HG03064 (cell line): Measurements from ENCODE around the gene METRN.
"Not testable (repeated sequence)": the region's sequence is repeated elsewhere in the genome, so short reads cannot be mapped to it uniquely, and the experiment has no call there.

Experiments
- ATAC-seq: cut with Tn5 transposase; IDR thresholded peaks from one replicate; pipeline ENCODE4 v1.9.1; 2021; ENCODE audit warnings: low read depth; ENCODE audit not compliant: unreplicated experiment

The METRN gene

DNA sequence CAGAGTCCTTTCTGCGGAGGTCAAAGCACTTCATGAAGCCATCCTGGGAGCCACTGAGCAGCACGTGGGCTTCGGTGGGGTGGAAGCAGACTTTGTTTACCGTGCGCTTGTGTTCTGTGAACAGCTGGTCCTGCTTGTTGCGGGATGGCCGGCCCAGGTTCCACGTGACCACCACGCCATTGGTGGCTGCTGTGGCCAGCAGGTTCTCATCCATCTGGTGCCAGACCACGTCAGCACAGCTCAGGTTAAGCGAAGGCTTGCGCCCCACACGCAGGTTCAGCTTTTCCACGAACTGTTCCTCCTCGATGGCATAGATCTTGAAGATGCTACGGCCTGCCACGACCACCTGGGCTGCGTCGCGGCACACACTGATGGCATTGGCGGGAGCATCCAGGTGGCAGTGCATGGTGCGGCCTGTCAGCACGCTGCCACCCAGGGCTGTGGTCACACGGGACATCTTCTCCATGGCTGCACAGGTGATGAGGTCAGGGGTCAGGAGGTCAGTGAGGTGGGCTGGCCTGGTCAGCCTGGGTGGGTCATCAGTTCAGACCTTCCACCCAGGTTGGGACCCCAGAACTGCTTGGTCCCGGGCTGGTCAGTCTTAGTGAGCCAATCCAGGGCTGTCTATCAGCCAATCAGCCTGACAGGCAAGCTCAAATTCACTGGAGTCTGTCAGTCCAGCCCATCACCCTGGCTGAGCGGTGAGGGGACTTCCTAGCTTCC lies 25.6 kb upstream of the METRN start:
- no peak for ATAC-seq

DNA sequence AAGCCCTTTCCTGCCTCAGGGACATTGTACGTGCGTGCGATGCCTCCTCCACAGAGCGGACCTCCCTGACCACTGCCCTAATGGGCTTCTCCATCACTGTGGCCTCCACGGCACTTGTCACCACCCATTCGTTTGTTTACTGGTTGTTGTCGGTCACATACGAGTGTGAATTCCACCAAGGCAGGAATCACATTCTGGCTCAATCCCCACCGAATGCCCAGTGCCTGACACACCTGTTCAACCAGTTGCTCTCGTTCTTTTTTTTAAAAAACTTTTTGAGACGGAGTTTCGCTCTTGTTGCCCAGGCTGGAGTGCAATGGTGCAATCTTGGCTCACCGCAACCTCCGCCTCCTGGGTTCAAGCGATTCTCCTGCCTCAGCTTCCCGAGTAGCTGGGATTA lies 23.7 kb upstream of the METRN start:
- not testable (repeated sequence) for ATAC-seq

DNA sequence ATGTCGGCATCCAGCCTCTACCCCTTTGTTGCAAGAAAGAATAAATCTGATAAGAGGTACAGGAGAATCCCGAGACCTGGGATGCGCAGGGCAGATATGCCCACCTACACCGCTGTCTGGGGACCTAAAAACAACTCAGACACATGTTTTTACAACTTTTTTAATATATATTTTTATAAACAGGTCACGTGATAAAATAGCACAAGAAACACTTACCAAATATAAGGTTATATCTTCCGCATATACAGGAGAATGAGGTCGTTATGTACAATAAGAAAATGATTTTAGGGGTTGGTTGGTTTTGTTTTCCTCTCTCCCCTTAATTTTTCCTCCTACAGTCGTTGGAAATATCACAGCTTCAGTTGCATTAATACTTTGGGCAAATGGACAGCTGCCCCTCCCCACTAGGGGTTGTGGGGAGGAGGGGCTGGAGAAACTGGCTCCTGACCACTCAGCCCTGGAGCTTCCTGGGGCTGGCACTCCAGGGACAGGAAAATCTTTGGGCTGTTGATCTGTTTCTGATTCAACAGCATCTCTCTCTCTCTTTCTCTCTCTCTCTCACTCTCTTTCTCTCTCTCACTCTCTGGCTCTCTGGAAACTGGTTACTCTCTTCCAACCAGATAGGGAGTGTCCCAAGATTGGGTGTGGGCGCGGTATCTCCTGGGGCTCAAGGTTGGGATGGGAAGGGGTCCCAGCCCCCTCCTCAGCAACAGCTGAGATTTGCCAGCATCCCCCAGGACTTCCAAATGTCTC lies 22.4 kb upstream of the METRN start:
- no peak for ATAC-seq

DNA sequence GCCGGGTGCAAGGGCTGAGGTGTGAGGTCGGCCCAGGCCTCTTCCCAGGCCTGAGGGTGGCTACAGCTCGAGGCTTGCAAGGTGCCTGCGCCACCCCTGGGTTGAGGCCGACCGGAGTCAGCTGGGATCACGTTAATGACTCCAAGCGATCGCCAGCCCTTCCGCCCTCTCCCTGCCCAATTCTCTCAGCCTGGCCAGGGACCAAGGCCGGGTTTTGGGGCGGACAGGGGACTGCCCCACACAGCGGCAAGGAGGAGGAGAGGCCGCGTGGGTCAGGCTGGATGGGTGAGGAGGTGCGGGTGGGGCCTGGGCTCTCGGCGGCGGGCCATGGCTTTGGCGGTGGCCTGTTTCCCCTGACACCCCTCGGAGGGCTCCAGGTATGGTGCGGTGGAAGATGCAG lies 21.6 kb upstream of the METRN start:
- no peak for ATAC-seq

DNA sequence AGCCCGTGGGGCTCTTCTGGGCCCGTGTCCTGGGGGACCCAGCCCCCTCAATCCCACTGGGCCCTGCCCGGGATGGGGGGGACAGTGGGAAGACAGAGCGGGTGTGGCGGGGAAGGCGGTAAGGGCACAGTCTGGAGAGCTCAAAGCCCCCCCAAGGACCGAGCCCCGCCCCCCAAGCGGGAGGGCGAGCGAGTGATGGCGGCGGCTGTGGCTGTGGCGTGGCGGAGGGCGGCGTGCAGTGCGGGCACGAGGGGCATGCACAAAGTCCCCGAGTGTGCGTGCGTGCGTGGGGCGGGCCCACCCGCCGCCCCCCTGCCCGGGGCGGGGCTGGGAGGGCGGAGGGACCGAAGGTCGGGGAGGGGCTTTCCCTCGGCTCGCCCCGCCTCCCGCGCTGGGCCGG lies 21.2 kb upstream of the METRN start:
- no peak for ATAC-seq

DNA sequence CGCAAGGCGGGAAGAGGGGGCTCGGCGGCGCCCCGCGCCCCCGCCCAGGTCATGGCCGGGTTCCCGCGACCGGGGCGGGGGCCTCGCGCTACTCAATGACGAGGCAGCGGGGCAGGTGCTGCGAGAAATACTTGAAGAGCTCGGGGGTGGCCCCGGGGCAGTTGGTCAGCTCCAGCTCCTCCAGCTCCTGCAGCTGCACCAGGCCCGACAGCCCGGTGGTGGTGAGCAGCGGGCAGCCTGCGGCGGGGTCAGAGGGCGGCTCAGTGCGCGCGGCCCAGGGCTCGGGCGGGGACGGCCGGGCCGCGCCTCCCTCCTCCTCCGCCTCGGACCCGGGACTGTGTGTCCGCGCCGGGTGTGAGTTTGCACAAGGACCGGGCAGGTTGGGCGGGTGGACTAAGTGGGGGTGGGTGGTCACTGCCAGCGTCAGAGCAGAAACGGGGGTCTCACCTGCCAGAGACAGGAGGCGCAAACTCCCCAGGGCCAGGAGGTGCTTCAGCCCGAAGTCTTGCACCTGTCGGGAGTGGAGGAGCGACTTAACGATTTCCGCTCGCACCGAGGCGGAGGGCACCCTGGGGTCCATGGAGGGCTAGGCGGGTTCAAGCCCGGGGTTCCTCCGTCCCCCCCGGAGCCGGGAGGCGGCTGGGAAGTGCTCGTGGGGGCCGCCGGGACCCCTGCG lies 20.6 kb upstream of the METRN start:
- ATAC-seq, result no peak

DNA sequence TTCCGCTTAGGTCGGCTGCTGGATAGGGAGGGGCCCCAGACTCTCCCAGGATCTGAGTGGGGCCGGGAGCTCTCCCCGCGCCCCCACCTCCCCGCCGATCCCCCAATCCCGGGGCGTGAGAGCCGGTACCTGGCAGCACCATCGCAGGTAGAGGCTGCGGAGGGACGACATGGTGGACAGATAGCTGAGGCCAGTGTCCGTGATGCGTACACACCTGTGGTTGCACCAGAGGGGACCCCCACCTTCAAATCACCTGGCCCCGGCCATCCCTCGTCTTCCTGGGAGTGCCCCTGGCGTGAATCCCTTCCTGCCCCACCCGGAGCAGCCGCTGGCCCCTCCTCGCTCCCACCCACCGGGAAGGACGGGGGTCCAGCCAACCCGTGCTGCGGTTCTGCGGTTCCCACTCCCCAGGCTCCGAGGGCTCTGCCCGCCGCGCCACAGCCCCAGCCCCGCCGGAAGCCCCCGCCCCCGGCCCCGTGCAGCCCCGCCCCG lies 20.0 kb upstream of the METRN start:
- ATAC-seq, result no peak

DNA sequence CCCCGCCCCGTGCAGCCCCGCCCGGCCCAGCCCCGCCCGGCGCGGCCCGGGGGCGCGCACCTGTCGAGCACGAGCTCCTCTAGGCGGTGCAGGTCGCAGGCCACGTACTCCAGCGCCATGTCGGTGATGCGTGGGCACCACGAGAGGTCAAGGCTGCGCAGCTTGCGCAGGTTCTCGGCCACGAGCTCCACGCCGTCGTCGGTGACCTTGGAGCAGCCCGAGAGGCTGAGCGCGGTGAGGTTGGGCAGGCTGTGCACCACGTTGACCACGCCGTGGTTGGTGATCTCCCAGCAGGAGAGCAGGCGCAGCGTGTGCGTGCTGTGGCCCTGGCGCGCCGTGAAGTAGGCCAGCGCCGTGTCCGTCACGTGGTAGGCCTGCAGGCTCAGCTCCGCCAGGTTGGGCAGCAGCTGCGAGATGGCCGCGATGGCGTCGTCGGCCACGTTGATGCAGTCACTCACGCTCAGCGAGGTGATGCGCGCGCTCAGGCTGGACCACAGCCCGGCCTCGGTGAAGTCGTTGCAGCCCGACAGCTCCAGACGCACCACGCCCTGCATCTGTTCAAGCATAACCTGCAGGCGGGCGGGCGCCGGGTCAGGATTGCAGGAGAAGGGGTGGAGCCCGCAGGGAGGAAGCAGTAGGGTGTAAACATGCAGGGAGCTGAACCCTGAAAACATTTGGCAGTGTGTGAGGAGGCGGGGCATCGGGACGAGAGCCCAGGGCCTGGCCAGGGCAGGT lies 19.4 kb upstream of the METRN start:
- ATAC-seq, result no peak

DNA sequence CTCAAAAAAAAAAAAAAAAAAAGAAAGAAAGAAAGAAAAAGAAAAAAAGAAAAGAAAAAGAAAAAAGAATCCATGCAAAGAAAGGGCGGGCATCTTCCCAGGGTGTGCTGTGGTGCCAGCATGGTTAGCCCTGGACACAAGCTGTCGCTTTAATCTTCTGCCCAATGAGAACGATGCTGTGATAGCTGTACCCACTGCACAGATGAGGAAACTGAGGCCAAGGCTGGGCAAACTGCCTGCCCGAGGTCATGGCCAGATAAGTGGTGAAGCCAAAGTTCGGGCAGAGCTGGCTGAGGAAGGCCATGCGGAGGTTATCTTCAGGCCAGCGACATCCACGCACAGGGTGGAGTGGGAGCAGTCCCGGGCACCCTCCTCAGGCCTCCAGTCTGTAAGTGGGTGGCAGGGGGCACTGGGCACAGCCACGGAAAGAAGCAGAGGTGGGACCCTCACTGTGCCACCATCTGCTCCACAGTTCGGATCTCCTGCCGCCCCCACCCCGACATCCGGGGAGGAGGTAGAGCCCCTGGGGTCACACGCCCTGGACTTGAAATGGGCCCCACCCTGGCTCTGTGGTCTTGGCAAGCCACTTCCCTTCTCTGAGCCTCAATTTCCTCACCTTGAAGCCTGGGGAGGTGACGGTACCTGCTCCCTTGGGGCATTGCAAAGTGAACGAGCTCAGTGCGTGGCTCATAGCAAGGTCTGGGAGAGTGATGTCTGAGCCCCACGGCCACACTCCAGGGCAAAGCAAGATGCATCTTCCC lies 15.8 kb upstream of the METRN start:
- ATAC-seq, result no peak

DNA sequence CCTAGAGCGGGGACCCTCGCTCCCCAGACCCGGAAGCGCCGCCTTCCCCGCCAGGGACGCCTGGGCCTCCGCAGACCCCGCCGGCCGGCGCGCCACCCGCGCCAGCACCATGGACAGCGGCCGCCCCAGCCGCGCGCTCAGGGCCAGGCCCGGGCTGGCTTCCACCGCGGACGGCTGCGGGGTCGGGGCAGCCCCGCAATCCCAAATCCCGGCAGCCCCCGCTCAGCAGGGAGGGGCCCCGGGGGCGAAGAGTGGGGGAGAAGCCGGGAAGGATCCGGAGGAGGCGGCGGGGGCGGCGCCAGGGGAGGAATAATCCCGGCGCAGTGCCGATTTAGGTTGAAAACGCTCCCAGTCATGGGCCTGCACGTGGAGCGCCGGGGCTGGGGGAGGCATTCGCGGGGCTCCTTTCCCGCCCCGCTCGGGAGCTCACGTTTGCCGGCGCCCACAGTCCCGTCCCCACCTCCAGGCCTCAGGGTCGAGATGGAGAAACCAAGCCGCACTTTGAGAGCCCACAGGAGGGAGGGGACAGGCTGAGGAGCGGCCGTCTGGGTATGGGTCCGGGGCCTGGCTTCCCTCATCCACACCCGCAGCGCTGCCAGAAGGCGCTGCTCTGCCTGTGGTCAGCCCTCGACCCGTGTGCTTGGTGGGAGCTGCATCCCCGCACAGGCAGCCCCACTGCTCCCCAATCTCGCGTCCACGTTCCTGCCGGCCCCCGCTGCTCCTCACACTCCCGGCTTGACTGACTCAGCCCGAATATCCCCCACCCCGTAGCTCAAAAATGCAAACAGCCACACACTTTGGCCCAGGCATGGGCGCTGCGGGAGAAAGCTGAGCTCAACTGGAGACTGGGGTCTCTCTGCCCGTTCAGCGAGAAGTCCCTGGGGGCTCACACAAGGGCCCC lies 14.0 kb upstream of the METRN start:
- no peak for ATAC-seq

DNA sequence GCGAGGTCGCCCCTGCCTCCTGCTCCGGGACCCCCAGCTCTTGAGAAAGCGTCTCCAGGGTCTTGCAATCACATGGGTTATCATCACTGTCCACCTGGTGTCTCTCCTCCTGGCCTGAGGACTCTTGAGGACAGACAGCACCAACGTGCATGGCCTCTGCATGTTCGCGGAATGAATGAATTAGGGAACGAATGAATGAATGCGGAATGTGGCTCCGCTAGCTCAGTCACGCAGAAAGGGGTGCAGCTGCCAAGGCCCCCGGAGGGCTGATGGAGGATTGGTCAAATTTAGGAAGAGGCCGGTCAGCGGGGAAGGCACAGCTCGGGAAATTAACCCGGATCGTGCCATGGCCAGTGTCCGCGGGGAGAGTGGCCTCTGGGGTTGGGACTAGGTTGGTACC lies 12.6 kb upstream of the METRN start:
- no peak for ATAC-seq

DNA sequence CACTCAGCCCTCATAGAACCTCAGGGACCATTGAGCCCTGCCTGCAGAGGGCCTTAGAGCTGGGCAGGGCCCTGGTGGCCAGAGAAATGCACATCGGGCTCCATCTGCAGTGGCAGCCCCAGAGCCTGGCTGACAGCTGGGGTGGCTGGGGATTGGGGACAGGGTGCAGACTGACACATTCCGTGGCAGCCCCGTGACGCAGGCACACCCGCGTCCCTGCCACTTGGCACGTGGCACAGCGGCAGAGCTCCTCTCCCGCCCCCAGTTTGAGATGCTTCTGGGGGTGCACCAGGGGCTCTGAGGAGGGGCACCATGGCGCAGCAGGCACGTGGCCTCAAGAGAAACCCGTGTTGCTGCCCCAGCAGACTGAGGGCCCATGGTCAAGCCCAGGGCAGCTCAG lies 11.5 kb upstream of the METRN start:
- ATAC-seq, result no peak

DNA sequence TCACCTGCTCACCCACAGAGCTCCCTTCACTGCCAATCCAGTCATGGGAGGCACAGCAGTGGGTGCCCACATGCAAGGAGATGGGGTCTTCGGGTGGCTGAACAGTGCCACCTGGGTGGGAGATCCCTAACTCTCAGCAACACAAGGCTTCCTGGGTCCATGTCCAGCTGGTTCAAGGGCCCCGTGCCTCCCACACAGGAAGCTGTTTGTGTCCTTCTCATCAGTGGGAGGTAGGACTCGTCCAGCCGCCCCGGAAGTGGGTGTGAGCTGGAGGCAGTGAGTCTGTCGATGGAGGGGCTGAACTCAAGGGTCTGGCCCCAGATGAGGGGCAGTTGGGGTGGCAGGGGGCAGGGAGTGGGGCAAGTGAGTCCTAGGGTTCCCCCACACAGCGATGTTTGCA lies 10.9 kb upstream of the METRN start:
- no peak for ATAC-seq

DNA sequence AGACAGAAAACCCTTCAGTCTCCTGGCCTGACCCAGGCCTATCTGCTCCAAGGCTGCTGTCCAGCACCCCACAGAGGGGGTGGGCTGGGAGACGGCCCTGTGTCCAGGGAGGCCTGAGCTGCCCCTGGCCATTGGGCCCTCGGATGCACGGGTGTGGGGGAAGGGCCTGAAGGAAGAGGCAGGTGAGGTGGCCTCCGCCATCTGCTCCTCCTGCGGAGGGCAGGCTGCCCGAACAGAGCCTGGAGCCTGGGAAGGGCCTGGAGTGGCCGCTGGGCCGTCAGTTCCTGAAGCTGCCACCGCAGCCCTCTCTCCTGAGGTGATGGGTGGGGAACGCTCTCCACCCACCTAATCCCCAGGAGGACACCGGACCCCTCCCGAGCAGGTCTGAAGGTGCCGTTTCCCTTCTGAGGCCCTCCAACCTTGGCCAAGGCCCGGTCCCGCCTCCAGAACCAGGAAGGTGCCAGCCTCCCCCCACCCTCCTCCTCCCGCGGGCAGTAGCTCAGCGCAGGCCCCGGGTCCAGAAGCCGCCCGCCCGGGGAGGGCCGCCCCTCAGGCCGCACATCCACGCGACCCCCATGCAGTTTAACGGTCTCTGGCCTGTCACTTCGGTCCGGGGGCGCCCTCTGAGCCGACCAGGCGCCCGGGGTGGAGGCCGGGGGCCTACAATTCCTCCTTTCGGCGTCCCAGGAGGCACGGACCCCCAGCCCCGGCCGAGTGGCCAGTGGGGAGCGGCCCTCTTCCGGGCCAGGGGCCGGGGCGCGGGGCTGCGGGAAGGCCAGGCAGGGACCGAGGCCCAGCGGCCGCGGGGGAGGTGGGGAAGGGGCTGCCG lies 10.2 kb upstream of the METRN start:
- ATAC-seq, result no peak

DNA sequence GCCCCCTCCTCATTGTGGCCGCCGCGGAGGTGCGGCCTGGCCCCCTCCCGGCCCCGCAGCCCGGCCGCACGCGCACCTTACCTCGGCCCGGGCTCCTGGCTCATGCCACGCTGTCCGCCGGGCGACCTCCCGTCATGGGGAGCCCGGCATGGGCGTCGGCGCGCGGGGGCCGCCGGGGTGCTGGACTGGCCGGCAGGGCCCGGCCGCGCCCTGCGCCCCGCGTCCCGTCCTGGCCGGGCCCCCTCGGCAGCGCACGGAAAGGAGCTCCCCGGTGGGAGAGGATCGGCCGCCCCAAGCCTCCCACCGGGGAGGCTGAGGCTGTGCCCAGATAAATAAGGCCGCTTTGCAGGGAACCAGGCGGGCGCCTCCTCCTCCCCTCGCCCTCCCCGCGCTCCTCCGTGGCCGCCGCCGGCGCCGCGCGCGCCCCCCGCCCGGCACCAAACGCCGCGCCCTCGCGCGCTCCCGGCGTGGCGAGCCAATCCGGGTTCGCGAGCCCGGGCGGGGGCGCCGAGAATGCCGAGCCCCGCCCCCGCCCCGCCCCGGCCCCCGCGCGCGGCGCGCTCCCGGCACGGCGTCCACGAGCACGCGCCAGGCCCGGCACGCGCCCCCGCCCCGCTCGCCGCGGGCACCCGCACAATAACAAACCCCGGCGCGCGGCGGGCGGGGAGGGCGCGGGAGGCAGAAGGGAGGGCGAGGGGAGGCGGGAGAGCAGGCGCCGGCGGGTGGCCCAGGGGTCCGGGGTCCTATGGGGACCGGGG lies 9.3 kb upstream of the METRN start, which contains the start of gene FBXL16:
TSS of gene FBXL16 (minus strand) at position 371 of the 758 bp plus-strand sequence. CDS start 8,396 bp downstream, outside the sequence.
- ATAC-seq, result no peak

DNA sequence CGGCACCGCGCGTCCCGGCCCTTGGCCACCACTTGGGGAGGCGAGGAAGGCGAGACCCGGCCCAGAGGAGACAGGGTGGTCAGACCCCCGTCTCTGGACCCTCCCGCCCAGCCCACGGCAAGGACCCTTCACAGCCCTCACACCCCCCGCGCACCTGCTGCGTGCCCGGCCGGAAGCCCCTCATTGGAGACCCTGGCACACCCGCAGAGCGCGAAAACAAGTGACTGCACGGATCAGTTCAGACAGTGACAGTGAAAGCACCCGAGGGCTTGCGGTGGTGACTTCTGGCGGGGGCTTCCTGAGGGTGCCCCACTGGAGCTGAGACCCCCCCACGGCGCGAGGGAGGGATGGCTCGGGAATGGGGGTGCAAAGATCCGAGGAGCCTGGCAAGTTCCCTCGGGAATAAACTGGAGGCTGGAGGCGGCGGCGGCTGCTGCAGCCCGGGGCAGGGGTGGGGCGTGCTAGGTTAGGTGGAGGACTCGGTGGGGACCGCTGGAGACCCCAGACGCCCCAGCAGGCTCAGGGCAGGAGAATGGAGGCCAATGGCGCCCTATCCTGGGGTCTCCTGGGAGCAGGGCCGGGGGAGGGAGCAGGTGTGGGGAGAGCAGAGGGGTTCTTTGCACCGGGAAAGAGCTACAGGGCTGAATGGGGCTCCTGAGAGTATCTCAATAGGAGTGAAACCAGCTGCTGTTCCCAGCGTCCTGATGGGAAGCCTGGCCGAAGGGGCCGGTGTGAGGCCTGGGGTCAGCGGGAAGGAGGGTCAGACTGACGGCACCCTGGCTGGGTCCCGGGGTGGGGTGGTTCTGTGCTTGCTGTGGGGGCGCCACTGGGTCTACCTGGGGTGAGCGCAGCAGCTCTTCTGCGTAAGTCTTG lies 8.5 kb upstream of the METRN start:
- ATAC-seq, result no peak
